ENCODE results near the gene MYMX.

The MYMX gene

DNA sequence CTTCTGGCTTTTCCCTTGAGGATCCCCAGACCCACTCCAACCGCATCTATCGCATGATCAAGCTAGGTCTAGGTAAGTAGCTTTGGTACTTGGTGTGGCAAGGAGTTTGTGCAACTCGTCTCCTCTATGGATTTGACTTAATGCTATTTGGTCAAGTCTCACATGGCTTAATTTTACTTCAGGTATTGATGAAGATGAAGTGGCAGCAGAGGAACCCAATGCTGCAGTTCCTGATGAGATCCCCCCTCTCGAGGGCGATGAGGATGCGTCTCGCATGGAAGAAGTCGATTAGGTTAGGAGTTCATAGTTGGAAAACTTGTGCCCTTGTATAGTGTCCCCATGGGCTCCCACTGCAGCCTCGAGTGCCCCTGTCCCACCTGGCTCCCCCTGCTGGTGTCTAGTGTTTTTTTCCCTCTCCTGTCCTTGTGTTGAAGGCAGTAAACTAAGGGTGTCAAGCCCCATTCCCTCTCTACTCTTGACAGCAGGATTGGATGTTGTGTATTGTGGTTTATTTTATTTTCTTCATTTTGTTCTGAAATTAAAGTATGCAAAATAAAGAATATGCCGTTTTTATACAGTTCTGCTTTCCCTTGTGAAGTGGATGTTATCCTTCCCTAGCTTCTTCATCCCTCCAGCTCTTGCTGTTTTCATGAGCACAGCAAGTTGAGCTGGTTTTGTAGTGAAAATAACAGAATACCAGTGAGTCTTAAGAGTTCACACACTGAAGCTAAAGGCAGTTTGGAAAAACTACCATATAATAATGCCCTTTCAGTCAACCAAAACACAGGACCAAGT is 36.8 kb downstream of the MYMX start:
- peak; percentile 16 for DNase-seq

DNA sequence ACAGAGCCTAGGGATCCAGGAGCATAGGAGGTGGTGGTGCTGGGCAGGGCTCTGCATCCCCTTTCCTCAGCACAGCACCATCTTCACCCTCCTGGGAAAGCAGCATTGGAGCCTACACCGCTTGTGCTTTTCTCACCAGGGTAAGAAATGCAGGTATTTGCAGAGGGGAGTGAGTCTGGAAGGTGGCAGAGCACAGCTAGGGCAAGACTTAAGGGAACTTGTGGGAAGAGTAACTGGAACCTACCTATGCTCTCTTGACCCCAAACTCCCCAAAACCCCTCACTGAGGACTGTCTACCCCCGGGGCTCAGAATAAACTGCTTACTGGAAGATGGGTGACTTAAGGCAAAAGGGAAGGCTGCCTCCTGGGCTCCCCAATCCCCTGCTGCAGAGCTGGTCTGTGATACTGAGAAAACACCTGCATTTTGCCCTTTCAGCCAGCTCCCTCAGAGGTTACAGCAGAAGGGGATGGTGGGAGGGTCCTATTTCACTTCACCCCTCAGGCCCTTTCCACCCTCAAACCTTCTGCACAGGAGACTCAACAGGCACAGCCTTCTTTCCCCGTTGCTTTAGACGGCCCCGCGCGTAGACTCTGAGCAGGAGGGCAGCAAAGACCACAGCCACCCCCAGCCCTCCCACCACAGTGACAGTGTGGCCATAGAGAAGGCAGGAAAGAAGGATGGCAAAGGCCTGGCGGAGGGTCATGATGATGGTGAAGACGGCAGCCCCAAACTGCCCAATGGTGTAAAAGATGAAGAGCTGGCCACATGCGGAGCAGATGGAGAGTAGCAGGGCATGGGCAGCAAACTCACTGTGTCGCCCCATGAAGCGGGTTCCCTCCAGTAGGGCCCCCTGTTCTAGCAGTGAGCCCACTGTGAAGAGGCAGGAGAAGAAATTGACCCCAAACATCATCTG is 37.7 kb downstream of the MYMX start:
- no peak for DNase-seq

DNA sequence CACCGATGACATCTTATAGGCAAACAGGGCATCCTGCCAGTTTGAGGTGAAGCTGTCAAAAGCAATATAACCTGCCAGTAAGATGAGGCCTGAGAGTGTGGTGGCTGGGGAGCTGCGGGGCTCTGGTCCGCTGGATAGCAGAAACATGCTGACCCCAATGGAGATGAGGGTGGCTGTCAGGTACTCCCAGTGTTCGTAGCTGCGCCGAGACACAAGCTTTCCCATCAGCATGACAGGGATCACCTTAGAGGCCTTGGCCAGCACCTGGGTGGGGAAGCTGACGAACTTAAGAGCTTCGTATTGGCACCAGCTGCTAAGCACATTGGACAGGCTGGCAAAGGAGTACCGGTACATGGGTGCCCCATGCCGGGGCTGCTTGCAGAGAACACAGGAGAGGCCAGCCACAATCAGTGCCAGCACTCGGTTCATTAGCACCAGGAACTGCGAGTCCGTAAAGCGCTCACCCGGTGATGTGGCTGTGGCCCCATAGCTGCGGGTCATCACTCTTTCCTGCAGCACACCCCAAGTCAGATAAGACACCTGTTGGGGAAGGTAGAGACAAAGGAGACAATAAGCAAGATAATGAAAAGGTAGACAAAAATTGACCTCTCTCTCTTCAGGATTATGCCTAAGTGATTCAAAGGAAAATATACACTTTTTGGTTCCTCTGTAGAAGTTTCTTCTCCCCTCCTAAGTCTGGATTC is 38.5 kb downstream of the MYMX start:
- no peak for DNase-seq

DNA sequence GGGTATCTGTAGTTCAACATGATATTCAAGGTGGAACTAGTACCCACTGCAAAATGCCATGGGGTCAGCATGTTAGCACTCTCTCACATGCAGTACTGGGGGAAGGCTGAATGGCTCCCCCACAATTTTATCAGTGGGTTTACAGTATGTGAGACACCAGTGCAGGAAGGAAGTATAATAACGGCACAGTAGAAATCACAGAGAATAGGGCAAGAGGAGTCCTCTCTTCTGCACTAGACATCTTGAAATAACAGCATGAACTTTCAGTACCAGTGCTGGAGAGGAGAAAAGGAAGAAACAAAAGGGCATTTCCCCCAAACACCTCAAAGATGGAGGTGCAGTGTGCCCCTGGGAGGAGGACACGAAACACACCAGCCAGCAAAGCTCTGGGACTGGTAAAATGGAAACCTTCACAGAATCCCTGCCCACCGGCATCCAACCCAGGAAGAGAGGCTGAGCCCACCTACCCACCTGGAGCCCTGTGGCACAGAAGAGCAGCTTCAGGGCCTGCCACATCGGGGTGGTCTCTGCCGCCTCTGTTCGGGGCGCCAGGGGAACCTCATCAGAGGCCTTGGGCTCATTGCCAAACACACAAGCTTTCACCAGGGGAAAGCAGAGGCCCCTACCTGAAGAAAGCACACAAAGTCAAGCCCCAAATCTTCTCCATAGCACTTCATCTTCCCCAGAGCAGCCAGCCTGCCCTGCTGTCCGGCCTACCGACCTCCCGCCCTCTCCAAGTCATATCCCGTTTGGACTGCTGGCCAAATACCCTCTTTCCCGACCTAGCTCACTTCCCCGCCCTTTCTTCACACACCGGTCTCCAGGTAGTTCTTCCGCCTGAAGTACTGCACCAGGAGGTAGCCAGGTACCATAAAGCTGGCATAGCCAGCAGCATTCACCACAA is 39.4 kb downstream of the MYMX start:
- no peak for DNase-seq

DNA sequence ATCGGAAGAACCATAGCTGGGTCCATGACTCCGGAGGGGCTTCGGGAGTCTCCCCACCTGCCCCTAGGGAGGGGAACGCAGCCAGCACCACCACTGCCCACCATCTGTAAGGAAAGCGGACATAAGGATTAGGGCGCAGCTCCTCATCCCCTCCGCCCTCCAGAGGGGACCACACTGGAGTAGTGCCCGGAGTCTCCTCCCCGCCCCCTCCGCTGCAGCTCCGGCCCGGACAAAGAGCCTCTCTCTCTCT is 40.0 kb downstream of the MYMX start:
- no peak for DNase-seq

DNA sequence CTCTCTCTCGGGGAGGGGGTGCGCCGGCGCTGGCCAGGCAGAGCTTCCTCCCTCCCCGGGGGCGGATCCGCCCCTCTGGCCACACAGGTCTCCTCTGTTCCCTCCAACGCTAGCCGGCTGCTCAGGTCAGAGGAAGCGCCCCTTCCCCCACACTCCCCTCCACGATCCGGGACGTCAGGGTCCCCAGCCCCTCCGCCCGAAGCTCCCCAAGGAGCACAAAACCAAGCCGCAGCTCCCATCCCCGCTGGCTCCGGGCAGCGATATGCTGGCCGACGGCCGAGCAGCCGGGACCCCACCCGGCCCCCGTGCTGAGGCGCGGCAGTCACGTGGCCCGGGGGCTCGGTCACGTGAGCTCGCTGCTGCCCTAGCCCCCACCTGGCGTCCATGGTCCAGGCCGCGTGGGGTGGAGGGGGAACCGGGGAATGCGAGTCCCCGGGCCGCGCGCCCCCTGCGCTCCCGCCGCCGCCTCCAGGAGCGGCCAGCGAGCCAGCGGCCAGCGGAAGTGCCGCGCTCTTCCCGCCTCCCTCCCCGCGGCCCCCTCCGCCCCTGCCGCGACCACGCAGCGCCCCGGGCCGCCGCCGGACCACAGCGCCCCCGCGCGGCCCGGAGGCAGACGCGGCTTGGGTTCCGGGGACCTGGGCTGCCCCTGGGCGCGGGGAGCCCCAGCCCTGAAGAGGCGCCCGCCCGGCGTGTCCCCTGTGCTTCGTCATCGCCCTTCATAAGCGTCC is 40.5 kb downstream of the MYMX start, which contains the start of gene SLC35B2:
Gene SLC35B2 (minus strand): TSS at position 504 of the 728 bp plus-strand sequence. CDS start 118 bp downstream, at position 386.
- DNase-seq, result peak; percentile 21

DNA sequence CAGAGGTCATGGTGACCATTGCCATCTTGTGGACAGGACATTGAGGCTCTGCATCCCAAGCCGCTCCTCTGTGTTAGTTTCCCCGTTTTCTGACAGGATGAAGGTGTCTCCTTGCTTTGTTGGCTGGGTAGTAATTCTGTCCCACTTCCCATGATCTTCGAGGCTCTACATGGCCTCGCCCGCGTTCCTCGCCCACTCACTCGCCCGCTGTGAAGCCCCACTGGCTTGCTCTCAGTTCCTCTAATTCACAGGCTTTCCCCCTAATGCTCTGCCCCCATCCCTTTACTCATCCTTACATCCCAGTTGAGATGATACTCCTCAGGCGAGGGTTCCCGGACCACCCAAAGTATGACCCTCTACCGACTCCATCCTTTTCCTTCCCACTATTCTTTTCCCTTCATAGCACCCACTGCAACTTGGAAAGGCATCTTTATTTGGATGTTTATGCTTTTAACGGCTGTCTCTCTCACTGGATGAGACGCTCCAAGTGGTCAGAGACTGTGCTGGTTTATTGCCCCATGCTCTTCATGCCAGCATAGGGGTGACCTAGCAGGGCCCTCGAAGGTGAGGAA is 41.1 kb downstream of the MYMX start:
- DNase-seq, result no peak

DNA sequence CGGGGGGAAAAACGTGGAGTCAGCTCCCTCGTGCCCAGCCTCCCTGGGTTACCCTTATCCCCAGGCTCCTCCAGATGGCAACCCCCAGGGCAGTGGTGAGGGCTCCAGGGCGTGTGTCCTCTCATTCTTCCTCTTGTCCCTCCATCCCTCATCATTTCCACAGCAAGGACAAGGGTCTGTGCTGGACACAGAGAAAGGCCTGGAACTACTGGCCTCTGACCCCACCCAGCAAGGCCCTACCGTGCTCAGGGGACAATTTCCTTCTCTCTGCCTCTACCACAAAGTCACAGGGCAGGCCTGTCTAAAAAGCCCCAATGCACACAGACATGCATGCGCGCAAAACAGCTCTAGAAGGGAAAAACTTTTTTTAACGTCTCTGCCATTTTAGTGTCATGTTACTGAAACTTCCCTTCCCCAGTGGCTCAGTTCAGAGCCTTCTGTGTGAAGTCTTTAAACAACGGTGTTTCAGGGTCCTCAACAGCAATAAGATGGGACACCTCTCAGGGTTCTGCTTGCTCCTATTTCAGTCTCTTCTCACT is 41.7 kb downstream of the MYMX start:
- DNase-seq, result no peak

DNA sequence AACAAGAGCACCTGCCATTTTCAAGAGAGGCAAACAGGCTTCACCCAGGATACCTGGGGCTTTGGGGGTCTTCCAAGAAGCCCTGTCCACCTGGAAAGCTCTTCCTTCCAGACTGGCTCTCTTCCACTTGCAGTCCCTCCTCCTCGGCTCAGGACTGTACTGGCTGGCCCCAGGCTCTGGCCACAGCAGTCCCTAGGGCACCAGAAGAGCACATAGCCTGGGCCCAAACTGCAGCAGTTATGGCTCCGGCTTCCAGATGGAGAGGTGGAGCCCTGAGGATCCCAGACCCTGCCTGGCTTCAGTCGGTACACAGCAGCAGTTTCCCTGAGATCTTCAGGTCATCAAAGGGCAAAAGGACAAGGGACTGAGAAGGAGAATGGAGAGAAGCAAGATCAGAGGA is 42.2 kb downstream of the MYMX start:
- DNase-seq, result no peak

DNA sequence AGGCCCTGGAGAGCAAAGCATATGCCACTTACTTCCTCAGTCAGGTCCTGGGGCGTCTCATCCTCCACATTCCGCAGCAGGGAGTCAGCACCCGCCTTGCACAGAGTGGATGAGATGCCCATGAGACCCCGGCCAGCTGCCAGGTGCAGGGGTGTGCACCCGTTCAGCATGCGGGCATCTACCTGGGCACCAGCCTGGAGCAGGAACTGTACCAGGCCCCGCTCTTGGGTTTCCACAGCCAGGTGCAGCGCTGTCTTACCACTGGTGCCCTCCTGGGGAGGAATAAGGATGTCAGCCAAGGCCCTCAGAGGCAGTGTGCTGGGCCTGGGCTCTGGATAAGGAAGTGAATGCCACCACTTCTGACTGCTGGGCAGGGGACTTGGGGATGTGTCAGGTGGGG is 43.3 kb downstream of the MYMX start:
- no peak for DNase-seq

DNA sequence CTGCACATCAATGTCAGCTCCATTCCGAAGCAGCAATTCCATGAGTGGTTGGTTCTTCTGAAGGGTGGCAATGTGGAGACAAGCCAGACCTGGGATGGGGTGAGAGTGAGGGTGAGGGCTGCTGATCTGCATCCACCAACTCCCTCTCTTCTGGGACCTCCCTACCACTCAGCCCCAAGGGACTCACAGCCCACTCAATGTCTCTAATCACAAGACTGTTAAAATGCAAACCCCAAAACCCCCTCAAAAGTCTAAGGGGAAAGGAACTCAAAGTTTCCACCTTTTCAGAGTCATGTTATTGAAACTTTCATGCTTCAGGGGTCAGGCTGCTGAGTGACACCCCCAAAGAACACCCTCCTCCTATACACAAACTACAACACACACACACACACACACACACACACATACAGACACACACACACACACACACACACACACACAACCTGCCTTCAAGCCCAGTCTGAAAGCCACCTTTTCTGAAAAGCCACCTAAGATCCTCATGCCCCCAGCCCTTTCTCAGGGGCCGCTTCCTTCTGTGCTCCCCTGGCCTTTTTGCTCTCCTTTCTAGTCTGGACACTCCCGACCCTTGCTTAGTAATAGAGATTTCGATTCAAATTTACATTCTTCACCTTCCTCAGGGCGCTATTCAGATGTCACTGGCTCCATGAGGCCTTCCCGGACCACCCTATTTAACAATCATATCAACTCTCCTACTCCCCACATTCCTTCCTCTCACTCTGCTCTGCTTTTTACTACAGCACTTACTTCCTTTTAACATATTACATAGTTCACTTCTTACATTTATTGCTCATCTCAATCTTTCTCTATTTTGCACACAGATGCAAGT is 43.9 kb downstream of the MYMX start:
- no peak for DNase-seq

DNA sequence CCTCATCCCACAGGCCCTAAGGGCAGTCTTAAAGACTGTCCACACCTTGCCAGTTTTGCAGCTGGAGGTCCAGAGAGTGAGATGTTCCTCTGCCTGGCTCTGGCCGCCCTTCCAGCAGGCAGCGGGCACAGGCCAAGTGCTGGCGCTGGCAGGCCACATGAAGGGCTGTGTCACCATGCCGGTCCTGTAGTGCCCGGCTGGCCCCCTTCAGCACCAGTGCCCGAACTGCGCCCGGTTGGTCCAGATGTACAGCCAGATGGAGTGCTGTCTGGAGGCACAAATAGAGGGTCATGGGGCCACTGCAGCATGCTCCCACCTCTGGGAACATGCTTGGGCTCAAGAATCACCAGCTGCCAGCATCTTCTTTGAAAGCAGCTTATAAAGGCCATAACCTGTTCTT is 44.9 kb downstream of the MYMX start:
- DNase-seq, result no peak

DNA sequence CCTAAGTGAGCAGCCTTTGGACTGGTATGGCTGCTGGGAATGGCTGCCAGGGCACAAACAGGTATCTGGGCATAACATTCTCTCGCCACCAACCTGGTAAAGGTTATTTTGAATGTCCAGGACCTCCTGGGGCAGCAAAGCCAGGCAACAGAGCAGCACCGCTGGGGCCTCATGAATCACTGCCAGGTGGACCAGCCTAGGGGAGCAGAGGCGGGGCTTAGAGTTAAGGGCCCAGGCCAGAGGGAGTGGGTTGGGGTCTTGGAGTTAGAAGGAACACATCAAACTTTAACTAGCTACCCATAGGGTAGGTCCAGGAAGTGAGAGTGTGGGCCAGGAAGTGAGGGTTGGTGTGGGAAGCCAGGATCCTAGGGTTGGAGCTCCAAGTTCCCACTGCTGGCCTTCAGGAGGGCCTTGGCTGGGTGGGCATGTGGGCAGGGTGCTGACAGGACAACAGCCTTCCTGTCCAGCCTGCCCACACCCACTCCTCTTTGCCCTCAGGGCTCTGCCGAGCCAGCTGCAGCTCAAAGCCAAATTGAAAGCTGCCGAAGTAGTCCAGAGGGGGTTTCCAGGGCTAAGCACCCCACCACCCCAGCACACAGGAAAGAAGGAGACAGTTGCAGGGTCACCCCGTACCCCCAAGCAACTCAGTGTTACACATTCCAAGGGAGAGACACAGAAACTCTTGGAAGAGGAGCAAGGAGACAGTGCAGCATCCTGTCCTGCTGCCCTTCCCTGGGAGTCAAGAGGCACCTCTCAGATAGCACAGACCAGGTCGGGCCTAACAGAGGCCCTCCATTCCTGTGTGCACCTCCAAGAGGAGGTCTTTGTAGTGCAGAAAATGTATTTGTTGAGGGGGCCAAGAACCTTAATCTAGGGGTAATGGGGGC is 46.0 kb downstream of the MYMX start:
- no peak for DNase-seq

DNA sequence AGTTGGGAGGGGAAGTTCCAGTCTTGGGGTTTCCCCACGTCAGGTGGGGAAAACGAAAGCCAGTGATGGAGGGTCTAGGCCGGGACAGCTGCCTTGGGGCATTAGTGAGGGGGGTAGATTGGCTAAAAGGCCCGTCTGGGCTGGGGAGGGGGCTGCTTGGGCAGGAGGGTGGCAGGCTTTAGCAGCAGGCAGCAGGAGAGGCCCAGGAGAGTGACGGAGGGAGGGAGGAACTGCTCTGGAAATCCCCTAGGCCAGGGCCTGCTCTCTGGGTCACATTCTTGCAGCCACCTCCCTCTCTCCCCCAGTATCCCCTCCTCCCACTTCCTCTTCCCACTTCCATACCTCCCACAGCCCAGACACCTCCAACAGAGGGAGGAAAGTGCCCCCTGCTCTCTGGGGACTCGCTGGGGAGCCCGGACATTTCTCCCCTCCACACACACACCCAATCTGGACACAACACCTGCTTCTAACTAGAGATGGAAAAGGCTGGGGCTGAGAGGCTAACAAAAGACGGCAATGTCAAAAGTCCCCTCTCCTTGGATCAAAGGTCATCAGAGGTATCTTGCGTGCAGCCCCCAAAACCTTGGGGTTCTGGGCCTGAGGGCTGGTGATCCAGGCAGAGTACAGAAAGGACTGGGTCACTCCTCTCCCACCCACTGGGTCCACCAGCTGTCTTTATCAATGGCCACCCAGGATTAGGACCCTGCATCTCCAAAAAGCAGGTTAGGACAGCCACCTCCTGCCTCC is 46.8 kb downstream of the MYMX start:
- DNase-seq, result no peak

DNA sequence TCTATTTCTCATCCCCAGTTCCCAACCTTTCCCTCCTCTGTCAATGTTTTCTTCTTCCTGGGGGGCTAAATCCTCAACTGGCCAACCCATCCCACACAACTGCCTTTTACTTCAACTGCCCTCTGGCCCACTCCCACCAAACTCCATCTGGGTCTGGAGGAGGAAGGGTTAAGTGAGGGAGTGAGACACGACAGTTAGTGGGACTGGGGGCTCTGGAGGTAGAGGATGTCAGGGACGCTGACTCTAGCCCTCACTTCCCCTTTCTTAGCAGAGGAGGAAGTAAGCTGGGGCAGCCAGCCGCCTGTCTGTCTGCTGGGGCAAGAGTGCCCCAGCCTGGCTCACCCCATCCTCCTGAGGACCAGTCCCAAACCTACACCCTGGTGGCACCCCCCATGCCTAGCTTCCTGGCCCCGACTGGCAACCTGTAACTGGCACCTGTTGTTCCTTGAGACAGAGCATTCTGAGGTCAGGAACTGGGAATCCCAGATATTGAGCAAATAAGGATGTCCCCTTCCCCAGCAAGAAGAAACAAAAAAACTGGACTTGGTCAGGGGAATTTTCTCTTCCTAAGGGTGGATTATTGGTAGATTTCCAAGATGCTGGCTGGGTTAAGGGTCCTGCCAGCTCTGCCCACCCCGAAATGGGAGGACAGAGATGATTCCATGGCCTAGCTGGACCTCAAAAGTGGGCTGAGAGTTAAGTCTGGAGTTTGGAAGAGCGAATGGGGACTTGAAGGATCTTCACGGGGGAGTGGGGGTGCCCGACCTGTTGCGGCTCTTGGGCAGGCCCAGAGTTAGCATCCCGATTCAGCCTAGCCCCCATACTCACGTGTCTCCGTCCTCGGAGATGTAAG is 47.7 kb downstream of the MYMX start:
- DNase-seq, result peak; percentile 76

DNA sequence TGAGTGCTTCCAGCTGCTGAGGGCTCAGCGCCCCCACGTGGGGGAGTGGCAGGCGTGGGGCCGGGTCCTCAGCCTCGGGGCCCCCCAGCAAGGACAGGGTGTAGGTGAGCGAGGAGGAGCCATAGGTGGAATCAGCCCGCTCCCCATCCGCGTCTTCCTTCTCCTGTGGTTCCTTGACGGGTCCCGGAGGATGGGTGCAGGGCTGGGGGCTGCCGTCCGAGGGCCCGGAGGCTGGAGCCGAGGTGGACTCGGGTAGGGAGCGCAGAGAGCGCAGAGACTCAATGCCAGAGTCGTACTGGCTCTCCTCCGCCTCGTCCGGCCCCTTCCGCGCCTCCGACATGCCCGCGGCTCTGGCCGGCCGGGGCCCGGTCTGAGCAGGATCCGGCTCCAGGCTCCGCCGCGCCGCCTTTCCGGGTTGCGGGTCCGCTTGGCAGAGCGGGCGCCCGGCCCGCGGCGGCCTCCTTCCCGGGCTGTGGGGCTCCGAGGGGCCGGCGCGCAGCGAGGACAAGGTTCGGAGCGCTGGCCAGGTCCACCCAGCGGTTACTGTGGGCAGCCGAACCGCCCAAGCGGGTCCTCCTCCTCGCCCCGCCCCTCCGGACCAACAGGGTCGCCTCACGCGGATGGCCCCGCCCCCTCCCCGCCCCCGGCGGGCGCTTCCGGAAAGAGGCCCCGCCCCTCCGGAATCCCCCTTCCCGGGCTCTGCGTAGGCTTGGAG is 48.4 kb downstream of the MYMX start, which contains the start of gene NFKBIE:
Gene NFKBIE (minus strand): TSS at position 545 of the 715 bp plus-strand sequence. CDS start 205 bp downstream, at position 340.
- peak; percentile 68 for DNase-seq
